Measurements from ENCODE around the gene LDLRAD4. TPM values are rescaled to one million over a fixed set of nuclear protein-coding genes. Genes with fewer than 3 reads are reported as not detected.
A peak's percentile ranks its signal among the peaks of the same experiment; 100 is the strongest.

LDLRAD4 gene
- total and polyA plus RNA-seq, 11 donors: 10.4 to 44.0 (median 29.6) TPM

GRCh38 chr18:13583576-13584550, 365.3 kb downstream of the LDLRAD4 start:
- H3K27ac ChIP-seq: peak overlapping the region in 5 of 12 donors; percentile 10 to 77 (median 48)
- no peak overlapping the region for H3K4me3 ChIP-seq
- H3K27me3 ChIP-seq: no peaks in the 10 kb centered on the region
- no peak for ATAC-seq
- intact Hi-C loops (cut with DNase I): loop anchor here in 1 of 10 donors (10.0 kb wide), 1 partner anchor 131 kb away; no protein-coding TSS in a partner anchor
- TF ChIP-seq POLR2A (IDR thresholded peaks at IDR 0.05): no peak
- no peak for TF ChIP-seq CTCF (IDR thresholded peaks at IDR 0.05)
- peaks cover 0 to 59% (median 26%) of the 10 kb centered on the region in 12 donors for H3K4me1 ChIP-seq
- no peaks in the 10 kb centered on the region for H3K9me3 ChIP-seq
- WGBS, 4 donors: 93 to 95% (median 94%) methylated on average over 27 of the region's 27 CpGs
- DNase-seq: no peak
- H3K36me3 ChIP-seq: no peaks in the 10 kb centered on the region

DNA sequence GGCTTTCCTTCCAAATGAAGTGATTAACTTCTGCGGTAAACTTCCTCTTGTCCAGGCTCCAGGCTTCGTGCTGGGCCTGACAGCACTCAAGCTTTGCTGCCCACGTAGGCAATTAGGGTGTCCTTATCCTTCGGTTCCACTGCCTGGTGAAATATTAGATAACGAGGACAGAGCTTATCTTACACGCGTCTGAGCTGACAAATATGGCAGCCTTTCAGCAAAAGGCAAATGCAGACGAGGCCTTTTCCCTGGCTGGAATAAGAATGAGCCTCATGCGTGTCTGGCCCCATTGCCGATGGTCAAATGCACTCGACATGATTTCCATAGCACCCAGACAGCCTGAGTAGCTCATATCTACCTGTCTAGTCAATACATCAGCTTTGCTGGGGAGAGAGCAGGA, 366.3 kb downstream of the LDLRAD4 start:
- intact Hi-C loops (cut with DNase I): loop anchor here in 1 of 10 donors (10.0 kb wide), 1 partner anchor 130 kb away; no protein-coding TSS in a partner anchor
- ATAC-seq (peak; percentile 66 to 89 (median 78)), DNase-seq (peak in 1 of 5 donors; percentile 62)
- no peak overlapping the region for H3K4me3 ChIP-seq
- peaks cover 0 to 53% (median 25%) of the 10 kb centered on the region in 12 donors for H3K4me1 ChIP-seq
- no peaks in the 10 kb centered on the region for H3K36me3 ChIP-seq
- TF ChIP-seq CTCF (IDR thresholded peaks at IDR 0.05): no peak
- no peak for TF ChIP-seq POLR2A (IDR thresholded peaks at IDR 0.05)
- 23 to 35% (median 28%) methylated on average over 11 of the region's 11 CpGs for WGBS, 4 donors
- no peaks in the 10 kb centered on the region for H3K9me3 ChIP-seq
- H3K27me3 ChIP-seq: no peaks in the 10 kb centered on the region
- peak overlapping the region in 8 of 12 donors; percentile 1 to 77 (median 40) for H3K27ac ChIP-seq

- Histone ChIP-seq H3K4me3 (no peak overlapping the region), H3K27me3 (no peaks in the 10 kb centered on the region), H3K9me3 (no peaks in the 10 kb centered on the region), H3K36me3 (no peaks in the 10 kb centered on the region), H3K27ac (peak overlapping the region in 6 of 12 donors; percentile 10 to 77 (median 50)), H3K4me1 (peaks cover 0 to 45% (median 20%) of the 10 kb centered on the region in 12 donors)
- intact Hi-C loops (cut with DNase I): loop anchor here in 1 of 10 donors (10.0 kb wide), 1 partner anchor 129 kb away; no protein-coding TSS in a partner anchor
- TF ChIP-seq POLR2A (IDR thresholded peaks at IDR 0.05): no peak
- no peak for TF ChIP-seq CTCF (IDR thresholded peaks at IDR 0.05)
- 60 to 67% (median 62%) methylated on average over 4 of the region's 4 CpGs for WGBS, 4 donors
- DNase-seq: no peak
- ATAC-seq: no peak
Measured at GRCh38 chr18:13585379-13586153, 367.0 kb downstream of the LDLRAD4 start.
